GM12801 (cell line): ENCODE data around the gene LMO1.

Experiments
- TF ChIP-seq, protein P1 (sequence below): IDR thresholded peaks from one replicate; pipeline ENCODE4 v1.5.1; 2011; ENCODE audit warnings: control low read depth; ENCODE audit not compliant: insufficient read length; ENCODE audit errors: extremely low read depth

Gene LMO1

DNA sequence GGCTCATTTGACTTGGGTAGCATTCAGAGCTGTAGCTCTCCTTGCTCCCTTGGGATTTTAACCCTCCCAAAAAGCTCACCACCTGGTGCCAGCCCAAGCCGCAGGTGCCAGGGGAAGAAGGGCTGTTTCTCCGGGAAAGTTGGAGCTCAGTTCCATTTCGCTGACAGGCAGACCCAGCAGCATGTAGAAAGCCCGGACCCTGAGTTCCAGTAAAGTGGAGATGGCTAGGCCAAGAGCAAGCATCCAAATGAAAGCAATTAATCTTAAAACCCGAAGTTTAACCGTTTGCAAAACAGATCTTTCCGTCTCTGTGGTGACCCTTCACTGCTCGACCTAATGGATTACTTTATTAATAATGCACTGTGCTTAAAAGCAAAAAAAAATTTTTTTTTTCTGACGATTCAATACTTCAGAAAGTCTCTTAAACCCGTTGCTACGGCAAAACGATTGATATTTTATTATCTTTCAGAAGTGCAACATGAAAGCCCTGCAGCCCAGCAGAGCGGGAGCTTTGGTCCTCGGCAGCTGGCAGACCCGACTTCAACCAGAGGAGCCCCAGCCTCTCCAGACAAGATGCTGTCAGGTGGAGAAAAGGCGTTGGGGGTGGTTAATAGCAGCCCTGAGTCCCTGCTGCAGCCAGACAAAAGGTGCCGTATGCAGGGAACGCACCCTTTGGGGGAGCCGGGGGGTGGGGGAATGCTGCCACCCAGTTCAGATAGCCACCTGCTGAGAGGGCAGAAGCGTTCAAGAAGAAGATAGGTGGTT lies 3.3 kb downstream of the LMO1 start:
- TF ChIP-seq, protein P1, sequence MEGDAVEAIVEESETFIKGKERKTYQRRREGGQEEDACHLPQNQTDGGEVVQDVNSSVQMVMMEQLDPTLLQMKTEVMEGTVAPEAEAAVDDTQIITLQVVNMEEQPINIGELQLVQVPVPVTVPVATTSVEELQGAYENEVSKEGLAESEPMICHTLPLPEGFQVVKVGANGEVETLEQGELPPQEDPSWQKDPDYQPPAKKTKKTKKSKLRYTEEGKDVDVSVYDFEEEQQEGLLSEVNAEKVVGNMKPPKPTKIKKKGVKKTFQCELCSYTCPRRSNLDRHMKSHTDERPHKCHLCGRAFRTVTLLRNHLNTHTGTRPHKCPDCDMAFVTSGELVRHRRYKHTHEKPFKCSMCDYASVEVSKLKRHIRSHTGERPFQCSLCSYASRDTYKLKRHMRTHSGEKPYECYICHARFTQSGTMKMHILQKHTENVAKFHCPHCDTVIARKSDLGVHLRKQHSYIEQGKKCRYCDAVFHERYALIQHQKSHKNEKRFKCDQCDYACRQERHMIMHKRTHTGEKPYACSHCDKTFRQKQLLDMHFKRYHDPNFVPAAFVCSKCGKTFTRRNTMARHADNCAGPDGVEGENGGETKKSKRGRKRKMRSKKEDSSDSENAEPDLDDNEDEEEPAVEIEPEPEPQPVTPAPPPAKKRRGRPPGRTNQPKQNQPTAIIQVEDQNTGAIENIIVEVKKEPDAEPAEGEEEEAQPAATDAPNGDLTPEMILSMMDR, result no peak

DNA sequence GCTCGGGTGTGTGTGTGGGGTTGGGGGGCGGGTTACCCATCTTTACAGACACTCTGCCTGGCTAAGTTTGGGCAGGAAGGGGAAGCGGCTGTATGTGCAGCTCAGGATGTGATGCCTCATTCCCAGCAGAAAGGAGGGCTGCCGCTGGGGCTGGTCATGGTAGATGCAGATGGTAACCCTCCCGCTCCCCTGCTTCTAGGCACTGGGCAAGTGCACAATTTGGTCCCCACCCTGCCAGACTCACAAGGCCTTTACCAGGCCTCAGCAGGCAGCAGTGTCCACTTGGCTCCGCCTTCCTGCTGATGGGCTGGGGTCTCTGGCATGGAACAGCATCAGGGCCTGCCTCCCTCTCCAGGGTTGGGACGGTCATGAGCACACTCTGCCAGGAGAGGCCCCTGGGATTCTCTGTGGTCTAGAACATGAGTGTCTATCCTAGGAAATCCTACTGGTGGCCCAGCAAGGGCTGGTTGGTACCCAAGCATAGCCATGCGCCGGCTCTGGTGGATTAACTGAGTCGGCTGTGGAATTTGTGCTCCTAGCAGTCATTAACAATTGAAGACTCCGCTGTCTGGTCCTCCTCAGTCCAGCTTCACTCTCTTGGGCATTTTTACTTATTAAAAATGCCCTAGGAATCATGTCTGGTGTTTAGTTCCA lies 4.2 kb downstream of the LMO1 start:
- TF ChIP-seq, protein P1, result no peak

DNA sequence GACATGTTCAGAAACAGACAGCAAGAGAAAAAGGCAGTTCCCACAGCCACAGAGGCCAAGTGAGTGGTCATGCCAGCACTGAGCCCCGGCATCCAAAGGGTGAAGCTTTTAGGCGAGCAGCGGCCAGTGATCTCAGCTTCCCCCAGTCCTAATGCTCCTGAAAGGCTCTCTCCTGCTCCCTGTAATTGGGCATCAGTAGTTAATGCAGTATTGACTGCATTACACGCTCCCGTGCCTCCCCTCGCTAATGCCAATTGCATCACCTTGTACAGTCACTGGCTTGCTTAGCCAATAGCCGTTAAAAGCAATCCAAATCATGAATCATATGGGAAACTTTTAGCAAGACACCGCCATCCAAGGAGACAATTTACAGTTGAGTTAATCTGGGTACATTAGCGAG lies 4.9 kb downstream of the LMO1 start:
- TF ChIP-seq, protein P1, result no peak

DNA sequence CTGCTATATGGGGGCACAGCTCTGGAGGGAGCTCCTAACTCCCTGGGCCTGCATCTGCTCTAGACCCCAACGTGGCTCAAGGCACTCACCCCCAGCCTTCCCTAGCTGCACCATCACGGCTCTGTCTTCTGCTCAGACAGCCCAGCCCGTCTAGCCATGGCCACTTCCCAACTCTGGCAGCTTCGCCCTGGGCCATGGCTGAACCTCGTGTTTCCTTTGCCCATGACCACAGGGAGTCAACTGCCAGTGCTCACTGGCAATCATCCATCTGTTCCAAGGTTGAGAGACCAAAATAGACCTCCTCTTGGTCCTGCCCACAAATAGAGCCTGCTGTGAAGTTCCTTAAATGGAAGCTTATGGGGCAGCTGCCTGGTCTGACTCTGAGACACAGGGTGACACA lies 5.4 kb downstream of the LMO1 start:
- TF ChIP-seq, protein P1, result no peak

DNA sequence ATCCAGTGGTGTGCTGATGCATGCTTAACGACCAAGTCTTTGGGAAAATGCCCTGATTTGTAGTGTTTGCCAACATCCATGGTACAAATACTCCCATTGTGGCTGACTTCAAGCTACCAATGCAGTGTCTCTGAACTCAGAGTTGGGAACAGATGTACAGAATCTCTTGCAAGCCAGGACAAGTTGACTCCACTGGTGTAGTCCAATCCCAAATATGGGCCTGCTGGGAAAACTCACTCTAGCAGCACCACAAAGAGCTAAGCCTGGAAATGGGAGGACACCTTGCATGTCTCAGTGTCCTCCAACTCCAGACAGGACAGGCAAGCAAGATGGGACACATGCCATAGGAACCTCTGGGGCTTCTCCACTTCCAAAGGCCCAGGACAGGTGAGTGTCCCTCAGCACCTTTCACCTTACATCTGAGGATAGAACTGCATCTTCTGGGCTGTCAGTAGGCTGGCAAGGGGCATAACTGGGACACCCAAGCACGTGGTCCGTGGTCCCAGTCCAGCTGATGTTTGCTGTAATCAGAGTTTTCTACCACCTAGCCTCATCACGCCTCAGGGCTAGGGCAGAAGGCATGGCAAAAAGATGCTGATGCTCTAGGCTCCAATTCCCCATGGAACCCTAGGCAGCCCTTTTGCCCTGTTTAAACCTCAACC lies 6.5 kb downstream of the LMO1 start:
- TF ChIP-seq, protein P1, result no peak

DNA sequence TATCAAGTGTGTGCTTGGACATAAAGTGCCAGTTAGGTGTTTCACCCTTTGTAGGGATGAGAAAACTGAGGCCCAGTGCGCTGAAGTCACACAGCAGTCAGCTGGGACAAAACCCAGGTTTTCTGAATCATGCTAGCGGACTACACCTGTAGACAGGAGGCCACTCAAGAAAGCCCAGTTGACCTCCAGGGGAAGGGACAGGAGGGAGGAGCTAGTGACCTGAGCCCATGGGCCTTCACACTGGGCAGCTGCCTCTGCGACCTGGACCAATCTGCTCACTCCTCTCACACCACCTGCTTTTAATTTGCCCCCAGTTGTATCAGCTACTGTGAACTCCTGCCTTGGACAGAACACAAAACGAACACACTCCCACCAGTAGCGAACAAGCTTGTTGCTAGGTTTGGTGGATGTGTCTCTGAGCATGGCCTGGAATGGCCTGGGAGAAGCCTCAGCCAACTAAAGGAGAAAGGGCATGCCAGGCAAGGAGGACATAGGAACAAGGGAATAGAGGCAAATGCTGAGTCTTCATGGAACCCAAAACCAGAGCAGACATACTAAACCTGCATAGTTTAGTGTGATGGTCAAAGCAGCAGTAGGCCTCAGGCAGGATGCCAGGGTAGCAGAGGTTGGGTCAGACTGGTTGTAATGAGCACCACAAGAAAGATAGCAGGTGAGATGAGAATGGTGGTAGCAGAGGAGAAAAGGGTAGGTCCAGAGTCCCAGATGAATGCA lies 7.2 kb downstream of the LMO1 start:
- TF ChIP-seq, protein P1, result no peak

DNA sequence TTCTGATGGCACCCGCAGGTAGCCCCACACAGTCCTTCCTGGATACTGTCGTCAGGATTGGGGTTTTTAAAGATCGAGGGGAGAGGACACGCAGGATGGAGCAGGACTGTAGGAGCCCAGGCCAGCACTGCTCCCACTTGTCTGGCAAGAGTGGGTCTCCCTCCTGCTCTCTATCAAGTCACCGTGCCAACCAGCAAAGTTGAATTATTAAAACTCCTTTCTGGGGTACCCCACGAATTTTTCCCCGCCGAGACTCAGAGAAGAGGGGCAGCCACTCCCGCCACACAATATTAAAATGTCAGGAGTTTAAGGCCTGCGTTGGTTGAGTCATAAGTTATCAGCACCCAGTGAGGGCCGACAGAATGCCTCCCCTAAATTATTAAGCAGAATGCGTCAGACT lies 10.1 kb downstream of the LMO1 start:
- TF ChIP-seq, protein P1, result no peak
